ENCODE data around the gene WDFY3.

DNA sequence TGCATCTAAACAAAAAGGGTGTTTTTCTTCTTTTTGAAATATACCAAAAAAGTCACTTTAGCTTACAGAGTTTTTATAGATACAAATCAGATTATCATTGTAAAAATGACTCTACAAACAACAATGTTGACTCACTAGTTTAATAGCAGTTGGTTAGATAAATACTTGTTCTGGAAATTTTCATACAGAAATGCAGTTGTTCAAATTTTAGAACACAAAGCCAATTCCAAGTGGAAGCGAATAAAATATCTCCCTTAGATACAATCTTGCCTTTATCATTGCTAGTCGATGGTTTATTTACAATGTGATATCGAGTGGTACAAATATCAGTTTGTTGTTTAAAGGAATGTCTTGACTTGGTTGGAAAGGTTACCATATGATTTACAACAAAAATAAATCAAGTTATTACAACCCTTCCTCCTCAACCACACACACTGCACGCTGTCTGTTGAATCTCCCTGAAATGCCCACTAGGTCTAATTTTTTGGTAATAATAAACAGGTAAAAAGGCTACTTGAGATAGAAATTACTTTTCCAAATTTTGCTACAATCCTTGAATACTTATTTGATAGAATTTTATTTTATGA lies 268.8 kb downstream of the WDFY3 start:
- TF ChIP-seq, protein P1, sequence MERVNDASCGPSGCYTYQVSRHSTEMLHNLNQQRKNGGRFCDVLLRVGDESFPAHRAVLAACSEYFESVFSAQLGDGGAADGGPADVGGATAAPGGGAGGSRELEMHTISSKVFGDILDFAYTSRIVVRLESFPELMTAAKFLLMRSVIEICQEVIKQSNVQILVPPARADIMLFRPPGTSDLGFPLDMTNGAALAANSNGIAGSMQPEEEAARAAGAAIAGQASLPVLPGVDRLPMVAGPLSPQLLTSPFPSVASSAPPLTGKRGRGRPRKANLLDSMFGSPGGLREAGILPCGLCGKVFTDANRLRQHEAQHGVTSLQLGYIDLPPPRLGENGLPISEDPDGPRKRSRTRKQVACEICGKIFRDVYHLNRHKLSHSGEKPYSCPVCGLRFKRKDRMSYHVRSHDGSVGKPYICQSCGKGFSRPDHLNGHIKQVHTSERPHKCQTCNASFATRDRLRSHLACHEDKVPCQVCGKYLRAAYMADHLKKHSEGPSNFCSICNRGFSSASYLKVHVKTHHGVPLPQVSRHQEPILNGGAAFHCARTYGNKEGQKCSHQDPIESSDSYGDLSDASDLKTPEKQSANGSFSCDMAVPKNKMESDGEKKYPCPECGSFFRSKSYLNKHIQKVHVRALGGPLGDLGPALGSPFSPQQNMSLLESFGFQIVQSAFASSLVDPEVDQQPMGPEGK (CRISPR knock-in tag; IDR thresholded peaks at IDR 0.05; ENCODE audit: borderline replicate concordance) = no peak
- TF ChIP-seq, protein P2, sequence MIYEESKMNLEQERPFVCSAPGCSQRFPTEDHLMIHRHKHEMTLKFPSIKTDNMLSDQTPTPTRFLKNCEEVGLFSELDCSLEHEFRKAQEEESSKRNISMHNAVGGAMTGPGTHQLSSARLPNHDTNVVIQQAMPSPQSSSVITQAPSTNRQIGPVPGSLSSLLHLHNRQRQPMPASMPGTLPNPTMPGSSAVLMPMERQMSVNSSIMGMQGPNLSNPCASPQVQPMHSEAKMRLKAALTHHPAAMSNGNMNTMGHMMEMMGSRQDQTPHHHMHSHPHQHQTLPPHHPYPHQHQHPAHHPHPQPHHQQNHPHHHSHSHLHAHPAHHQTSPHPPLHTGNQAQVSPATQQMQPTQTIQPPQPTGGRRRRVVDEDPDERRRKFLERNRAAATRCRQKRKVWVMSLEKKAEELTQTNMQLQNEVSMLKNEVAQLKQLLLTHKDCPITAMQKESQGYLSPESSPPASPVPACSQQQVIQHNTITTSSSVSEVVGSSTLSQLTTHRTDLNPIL (CRISPR knock-in tag; IDR thresholded peaks at IDR 0.05; ENCODE audit: low read depth) = no peak
- TF ChIP-seq RARB (CRISPR knock-in tag; IDR thresholded peaks at IDR 0.05) (no peak), ESRRG (CRISPR knock-in tag; IDR thresholded peaks at IDR 0.05) (no peak), ARNTL (CRISPR knock-in tag; IDR thresholded peaks at IDR 0.05; ENCODE audit: borderline replicate concordance, low read depth) (no peak), BACH2 (CRISPR knock-in tag; IDR thresholded peaks at IDR 0.05; ENCODE audit: borderline replicate concordance) (no peak), ZNF8 (CRISPR knock-in tag; IDR thresholded peaks at IDR 0.05) (no peak), ISL1 (CRISPR knock-in tag; IDR thresholded peaks at IDR 0.05) (no peak), ZC3H10 (CRISPR knock-in tag; IDR thresholded peaks at IDR 0.05) (no peak)

Measured in SK-N-SH treated with all-trans-retinoic acid at 6 μM for 48 hours (cell line).